Type B pancreatic cell (in vitro differentiated cells): ENCODE data around the gene SLCO2A1. TPM values are rescaled to one million over a fixed set of nuclear protein-coding genes. Genes with fewer than 3 reads are reported as not detected.

Experiments used
- DNase-seq: peaks from one replicate; pipeline ENCODE4 v3.0.0; 2021; ENCODE audit warnings: mixed read lengths; ENCODE audit not compliant: unreplicated experiment; ENCODE audit errors: extremely low spot score
- H3K27ac Mint-ChIP-seq: 2 replicates; pipeline ENCODE4 v1.8.0; 2021; ENCODE audit warnings: mild to moderate bottlenecking, mixed read lengths
- H3K27me3 Mint-ChIP-seq: 2 replicates; pipeline ENCODE4 v1.8.0; 2021; ENCODE audit warnings: mixed read lengths
- H3K36me3 Mint-ChIP-seq: 2 replicates; pipeline ENCODE4 v1.8.0; 2021; ENCODE audit warnings: mixed read lengths
- H3K4me1 Mint-ChIP-seq: one replicate; pipeline ENCODE4 v1.8.0; 2021; ENCODE audit warnings: mixed read lengths; ENCODE audit not compliant: unreplicated experiment
- H3K4me3 Mint-ChIP-seq: 2 replicates; pipeline ENCODE4 v1.8.0; 2021; ENCODE audit warnings: mild to moderate bottlenecking, mixed read lengths
- H3K9me3 Mint-ChIP-seq: 2 replicates; pipeline ENCODE4 v1.8.0; 2021; ENCODE audit warnings: mixed read lengths
- CTCF ChIP-seq: fragments of 200-600 bp; sonication (generic); conservative IDR thresholded peaks from 2 replicates; pipeline ENCODE4 v1.5.0; 2021; ENCODE audit warnings: antibody characterized with exemption, mild to moderate bottlenecking
- total RNA-seq: library from RNA; stranded (reverse); gene quantifications from 2 replicates; pipeline ENCODE4 v1.2.1, GENCODE V29; 2021; ENCODE audit warnings: low replicate concordance

SLCO2A1 gene
- total RNA-seq, 1 donor from 2014 or later, result 3.8 TPM

- TF ChIP-seq CTCF, result no peak
- H3K27ac Mint-ChIP-seq, result no peak overlapping the region
- no peak overlapping the region for H3K4me3 Mint-ChIP-seq
- H3K9me3 Mint-ChIP-seq, result peaks cover under 1% of the 10 kb centered on the region
- no peaks in the 10 kb centered on the region for H3K27me3 Mint-ChIP-seq
- H3K4me1 Mint-ChIP-seq, result peaks cover 8% of the 10 kb centered on the region
- H3K36me3 Mint-ChIP-seq, result peaks cover under 1% of the 10 kb centered on the region
- no peak for DNase-seq
Measured at GRCh38 chr3:133966954-133967353, 62.8 kb downstream of the SLCO2A1 start.

GRCh38 chr3:133965906-133966305, 63.8 kb downstream of the SLCO2A1 start:
- Mint-ChIP-seq H3K36me3 (no peaks in the 10 kb centered on the region), H3K9me3 (no peaks in the 10 kb centered on the region), H3K4me1 (peaks cover 8% of the 10 kb centered on the region), H3K27ac (no peak overlapping the region), H3K4me3 (no peak overlapping the region), H3K27me3 (no peaks in the 10 kb centered on the region)
- DNase-seq, result no peak
- no peak for TF ChIP-seq CTCF

GRCh38 chr3:133965013-133965570, 64.6 kb downstream of the SLCO2A1 start:
- Mint-ChIP-seq H3K4me3 (no peak overlapping the region), H3K9me3 (no peaks in the 10 kb centered on the region), H3K4me1 (peaks cover 8% of the 10 kb centered on the region), H3K27ac (no peak overlapping the region), H3K36me3 (no peaks in the 10 kb centered on the region), H3K27me3 (no peaks in the 10 kb centered on the region)
- TF ChIP-seq CTCF, result no peak
- no peak for DNase-seq

- Mint-ChIP-seq H3K4me3 (no peak overlapping the region), H3K27ac (no peak overlapping the region), H3K27me3 (no peaks in the 10 kb centered on the region), H3K36me3 (no peaks in the 10 kb centered on the region), H3K4me1 (peaks cover 8% of the 10 kb centered on the region), H3K9me3 (no peaks in the 10 kb centered on the region)
- no peak for DNase-seq
- TF ChIP-seq CTCF, result no peak
Measured at GRCh38 chr3:133964547-133964946, 65.2 kb downstream of the SLCO2A1 start.

GRCh38 chr3:133963657-133964396, 65.9 kb downstream of the SLCO2A1 start:
- no peak for DNase-seq
- Mint-ChIP-seq H3K4me1 (peaks cover 8% of the 10 kb centered on the region), H3K4me3 (no peak overlapping the region), H3K27me3 (no peaks in the 10 kb centered on the region), H3K9me3 (no peaks in the 10 kb centered on the region), H3K36me3 (no peaks in the 10 kb centered on the region), H3K27ac (no peak overlapping the region)
- no peak for TF ChIP-seq CTCF
